ENCODE data around the gene ZC3H18.

- TF ChIP-seq ZBTB33 (IDR thresholded peaks at IDR 0.05; ENCODE audit: extremely low read depth, insufficient replicate concordance, low read length) (no peak), CTCF (IDR thresholded peaks at IDR 0.05 in 2 of 3, conservative IDR thresholded peaks at IDR 0.05 in 1 of 3; ENCODE audit: borderline replicate concordance in 1 of 3, insufficient read depth in 1 of 3, low read depth in 2 of 3, low read length in 2 of 3) (no peak), EZH2phosphoT487 (IDR thresholded peaks at IDR 0.05; ENCODE audit: borderline replicate concordance) (no peak), EZH2 (IDR thresholded peaks at IDR 0.05) (no peak), POLR2AphosphoS5 (IDR thresholded peaks at IDR 0.05; ENCODE audit: low read depth, low read length) (no peak), POLR2A (IDR thresholded peaks at IDR 0.05; ENCODE audit: borderline replicate concordance, extremely low read depth, insufficient read depth, insufficient read length) (no peak), RAD21 (IDR thresholded peaks at IDR 0.05; ENCODE audit: low read depth) (no peak), REST (IDR thresholded peaks at IDR 0.05; ENCODE audit: low read depth) (no peak), CBX3 (IDR thresholded peaks at IDR 0.05; ENCODE audit: low read depth) (no peak), YY1 (IDR thresholded peaks at IDR 0.05; ENCODE audit: extremely low read depth, insufficient replicate concordance, low read depth, low read length) (no peak), MAX (IDR thresholded peaks at IDR 0.05) (no peak), ZNF274 (IDR thresholded peaks at IDR 0.05; ENCODE audit: low read depth, low read length) (no peak), SP1 (IDR thresholded peaks at IDR 0.05; ENCODE audit: low read depth) (no peak)
Observed at GRCh38 chr16:88523309-88524161, 46.7 kb upstream of the ZC3H18 start.
